T-cell (primary cell): ENCODE data around the gene DEF6. TPM values are rescaled to one million over a fixed set of nuclear protein-coding genes. Genes with fewer than 3 reads are reported as not detected.
"Not testable (repeated sequence)": the region's sequence is repeated elsewhere in the genome, so short reads cannot be mapped to it uniquely, and the experiment has no call there.

Experiments
- ATAC-seq, 4 experiments: fragments of 200-7000 bp in 3 of 4; fragments of 150-1000 bp in 1 of 4; cut with Tn5 transposase; replicated peaks in 1 of 4; 1 replicate in 3 of 4; 2 replicates in 1 of 4; pipeline ENCODE4 v1.10.0; 2021; ENCODE audit warnings: moderate library complexity in 3 of 4, mild to moderate bottlenecking in 2 of 4, moderate number of reproducible peaks in 1 of 4
- CTCF ChIA-PET, 2 donors: fragments of 300-600 bp; sonication (Branson Sonifier 250); formaldehyde crosslinking; loops; one replicate each; lab custom pipeline; 2022; ENCODE audit warnings: antibody characterized with exemption in 2 of 2; lab: Charles Lee
- POLR2A ChIA-PET, 2 donors: fragments of 300-600 bp; sonication (Branson Sonifier 250); formaldehyde crosslinking; loops; one replicate each; lab custom pipeline; 2022; ENCODE audit warnings: antibody characterized with exemption in 2 of 2; lab: Charles Lee
- DNase-seq, 35 experiments: peaks; one replicate each; pipeline versions ENCODE4 v3.0.0 to v3.0.0-alpha.2; 2013 to 2023
- H3K27ac ChIP-seq: one replicate; pipeline ENCODE4 v1.5.1; 2013; ENCODE audit warnings: low read length
- H3K27me3 ChIP-seq, 2 experiments: replicated peaks in 1 of 2; 1 replicate in 1 of 2; 2 replicates in 1 of 2; pipeline versions ENCODE4 v1.6.1 to v1.7.0; 2013; ENCODE audit warnings: low read length in 1 of 2, mixed read lengths in 1 of 2; ENCODE audit not compliant: control insufficient read depth in 2 of 2, insufficient read depth in 2 of 2; ENCODE audit errors: extremely low read depth in 1 of 2
- H3K36me3 ChIP-seq, 2 donors: 1 replicate in 1 of 2; 2 replicates in 1 of 2; pipeline versions ENCODE4 v1.6.1 to v1.7.0; 2013; ENCODE audit warnings: low read length in 1 of 2; ENCODE audit not compliant: control insufficient read depth in 2 of 2, insufficient read depth in 1 of 2; ENCODE audit errors: extremely low read depth in 1 of 2
- H3K4me1 ChIP-seq, 2 experiments: 1 replicate in 1 of 2; 2 replicates in 1 of 2; pipeline versions ENCODE4 v1.6.1 to v1.7.0; 2013; ENCODE audit warnings: low read length in 2 of 2, mixed read lengths in 1 of 2; ENCODE audit not compliant: insufficient read depth in 2 of 2, control insufficient read depth in 1 of 2; ENCODE audit errors: extremely low read depth in 1 of 2
- H3K4me3 ChIP-seq, 2 donors: 1 replicate in 1 of 2; 2 replicates in 1 of 2; pipeline versions ENCODE4 v1.5.1 to v1.7.0; 2013; ENCODE audit warnings: mild to moderate bottlenecking in 2 of 2, low read length in 1 of 2, moderate library complexity in 1 of 2; ENCODE audit not compliant: control insufficient read depth in 1 of 2; ENCODE audit errors: extremely low read depth in 1 of 2
- H3K9me3 ChIP-seq: 2 replicates; pipeline ENCODE4 v1.7.0; 2013
- H3K27ac Mint-ChIP-seq, 2 donors: one replicate each; pipeline ENCODE4 v1.8.0; 2020 to 2021; ENCODE audit warnings: mild to moderate bottlenecking in 2 of 2, mixed read lengths in 2 of 2
- H3K27me3 Mint-ChIP-seq, 2 donors: one replicate each; pipeline ENCODE4 v1.8.0; 2021 to 2022; ENCODE audit warnings: mixed read lengths in 2 of 2
- H3K36me3 Mint-ChIP-seq: one replicate; pipeline ENCODE4 v1.8.0; 2021; ENCODE audit warnings: mixed read lengths
- H3K4me1 Mint-ChIP-seq, 3 donors: one replicate each; pipeline ENCODE4 v1.8.0; 2020 to 2022; ENCODE audit warnings: mixed read lengths in 3 of 3, mild to moderate bottlenecking in 1 of 3
- H3K4me3 Mint-ChIP-seq, 3 donors: one replicate each; pipeline ENCODE4 v1.8.0; 2020 to 2022; ENCODE audit warnings: mild to moderate bottlenecking in 3 of 3, mixed read lengths in 3 of 3, moderate library complexity in 3 of 3
- H3K9me3 Mint-ChIP-seq, 3 donors: one replicate each; pipeline ENCODE4 v1.8.0; 2020 to 2022; ENCODE audit warnings: mixed read lengths in 3 of 3
- WGBS: methylation state at CpG from one replicate; pipeline ENCODE4 v1.1.5; 2013; ENCODE audit warnings: missing lambda C conversion rate; ENCODE audit not compliant: insufficient coverage; 5-methylcytosine and 5-hydroxymethylcytosine counted together
- total RNA-seq, 35 experiments: library from RNA in 6 of 35; stranded (reverse) in 6 of 35; fragments of 120-200 nt in 1 of 35; gene quantifications; one replicate each; pipeline versions ENCODE4 v1.2.1 to v1.2.4 and lab custom pipeline; 2013 to 2026

Gene DEF6
- total RNA-seq, 5 donors from 2014 or later (not counting 1 experiment from before 2014, with no cell fraction given) = 221 to 311 (median 298) TPM

- H3K4me1 Mint-ChIP-seq = peaks cover 20 to 33% (median 29%) of the 10 kb centered on the region in 3 donors
- no peaks in the 10 kb centered on the region for H3K27me3 ChIP-seq
- peaks cover 19% of the 10 kb centered on the region for H3K36me3 Mint-ChIP-seq
- WGBS = 25% methylated on average over 4 of the region's 7 CpGs
- POLR2A ChIA-PET = interaction anchor here in 1 of 2 donors (0.6 kb wide), 1 partner anchor 26 kb away, joined by 8 read pairs; no protein-coding TSS in a partner anchor
- no peaks in the 10 kb centered on the region for H3K9me3 Mint-ChIP-seq
- CTCF ChIA-PET = interaction anchor here (0.5 to 2.1 kb wide), 16 partner anchors 9 to 463 kb away, joined by 3 to 37 read pairs (median 4); partner anchors contain the start of genes DEF6 (in 1 of the 2) and FANCE (in 1 of the 2)
- DNase-seq (peak; percentile 58 to 84 (median 74)), ATAC-seq (peak; percentile 73 to 84 (median 78))
- peaks cover 2 to 23% of the 10 kb centered on the region in 2 experiments for H3K4me1 ChIP-seq
- no peaks in the 10 kb centered on the region for H3K27me3 Mint-ChIP-seq
- H3K36me3 ChIP-seq = peaks cover 10 to 32% of the 10 kb centered on the region in 2 donors
- H3K27ac ChIP-seq = peak overlapping the region; percentile 39
- peak overlapping the region; percentile 87 to 93 for H3K27ac Mint-ChIP-seq
- no peaks in the 10 kb centered on the region for H3K9me3 ChIP-seq
- H3K4me3 Mint-ChIP-seq = peak overlapping the region in 1 of 3 donors; percentile 2
- H3K4me3 ChIP-seq = no peak overlapping the region
Observed at GRCh38 chr6:35327349-35328027, 29.9 kb downstream of the DEF6 start.

GRCh38 chr6:35328108-35328723, 30.6 kb downstream of the DEF6 start:
- Mint-ChIP-seq H3K9me3 (no peaks in the 10 kb centered on the region), H3K4me1 (peaks cover 27 to 35% (median 33%) of the 10 kb centered on the region in 3 donors), H3K4me3 (no peak overlapping the region), H3K27me3 (no peaks in the 10 kb centered on the region), H3K36me3 (peaks cover 18% of the 10 kb centered on the region), H3K27ac (peak overlapping the region; percentile 69 to 78)
- Histone ChIP-seq H3K36me3 (peaks cover 4 to 25% of the 10 kb centered on the region in 2 donors), H3K4me1 (peaks cover 2 to 25% of the 10 kb centered on the region in 2 experiments), H3K4me3 (no peak overlapping the region), H3K27ac (peak overlapping the region; percentile 39), H3K27me3 (no peaks in the 10 kb centered on the region), H3K9me3 (no peaks in the 10 kb centered on the region)
- CTCF ChIA-PET = interaction anchor here (0.5 to 2.1 kb wide), 15 partner anchors 10 to 464 kb away, joined by 3 to 37 read pairs (median 4); partner anchors contain the start of genes DEF6 (in 1 of the 2) and FANCE (in 1 of the 2)
- no peak for ATAC-seq
- POLR2A ChIA-PET = interaction anchor here in 1 of 2 donors (0.6 kb wide), 1 partner anchor 26 kb away, joined by 8 read pairs; no protein-coding TSS in a partner anchor
- WGBS = no CpG with 5 or more reads among the region's 1 CpG
- no peak for DNase-seq

GRCh38 chr6:35328965-35329364, 31.3 kb downstream of the DEF6 start:
- peak overlapping the region in 1 of 2 donors; percentile 31 for H3K27ac Mint-ChIP-seq
- H3K4me3 Mint-ChIP-seq, H3K27me3 Mint-ChIP-seq, H3K9me3 ChIP-seq, H3K4me3 ChIP-seq, DNase-seq, POLR2A ChIA-PET, H3K27me3 ChIP-seq, H3K9me3 Mint-ChIP-seq, ATAC-seq, H3K27ac ChIP-seq: not testable (repeated sequence)
- H3K4me1 ChIP-seq = peaks cover 2 to 25% of the 10 kb centered on the region in 2 experiments
- H3K36me3 ChIP-seq = peaks cover 4 to 20% of the 10 kb centered on the region in 2 donors
- 100% methylated on average over 3 of the region's 8 CpGs for whole genome bisulfite sequencing
- CTCF ChIA-PET = interaction anchor here (0.7 to 2.1 kb wide), 3 partner anchors 13 to 31 kb away, joined by 3 to 37 read pairs (median 4); partner anchors contain the start of gene DEF6 (in 1 of the 2)
- H3K4me1 Mint-ChIP-seq = peaks cover 31 to 38% (median 37%) of the 10 kb centered on the region in 3 donors
- H3K36me3 Mint-ChIP-seq = peaks cover 17% of the 10 kb centered on the region

- Mint-ChIP-seq H3K4me3 (no peak overlapping the region), H3K4me1 (peaks cover 31 to 39% (median 38%) of the 10 kb centered on the region in 3 donors), H3K27me3 (no peaks in the 10 kb centered on the region), H3K27ac (peak overlapping the region in 1 of 2 donors; percentile 28), H3K36me3 (peaks cover 18% of the 10 kb centered on the region), H3K9me3 (peaks cover 0 to 6% (median 3%) of the 10 kb centered on the region in 3 donors)
- Histone ChIP-seq H3K4me3 (no peak overlapping the region), H3K27ac (no peak overlapping the region), H3K4me1 (peaks cover 2 to 25% of the 10 kb centered on the region in 2 experiments), H3K27me3 (no peaks in the 10 kb centered on the region), H3K9me3 (no peaks in the 10 kb centered on the region), H3K36me3 (peaks cover 0 to 7% of the 10 kb centered on the region in 2 donors)
- ATAC-seq (no peak), DNase-seq (no peak)
- WGBS = 80% methylated on average over 1 of the region's 9 CpGs
- ChIA-PET POLR2A (no interaction called here), CTCF (interaction anchor here in 1 of 2 donors (1.2 kb wide), 1 partner anchor 119 kb away, joined by 3 read pairs; no protein-coding TSS in a partner anchor)
Observed at GRCh38 chr6:35330541-35331119, 33.0 kb downstream of the DEF6 start.

- not testable (repeated sequence) for H3K27me3 Mint-ChIP-seq, H3K27me3 ChIP-seq, H3K9me3 Mint-ChIP-seq, H3K27ac ChIP-seq, H3K4me3 ChIP-seq, H3K9me3 ChIP-seq, H3K36me3 ChIP-seq
- WGBS = 40% methylated on average over 6 of the region's 9 CpGs
- H3K4me1 ChIP-seq = peaks cover 2 to 20% of the 10 kb centered on the region in 2 experiments
- H3K36me3 Mint-ChIP-seq = peaks cover 18% of the 10 kb centered on the region
- ATAC-seq = peak; percentile 88 to 92 (median 91)
- DNase-seq = peak; percentile 61 to 90 (median 81)
- peak overlapping the region in 1 of 3 donors; percentile 65 for H3K4me3 Mint-ChIP-seq
- peaks cover 32 to 41% (median 37%) of the 10 kb centered on the region in 3 donors for H3K4me1 Mint-ChIP-seq
- peak overlapping the region; percentile 83 to 89 for H3K27ac Mint-ChIP-seq
- POLR2A ChIA-PET = interaction anchor here in 1 of 2 donors (0.6 to 0.7 kb wide), 2 partner anchors 10 to 291 kb away, joined by 3 to 6 read pairs; partner anchors contain the start of gene PPARD
- CTCF ChIA-PET = interaction anchor here (0.6 to 1.6 kb wide), 10 partner anchors 10 to 1185 kb away, joined by 3 to 11 read pairs (median 4); partner anchors contain the start of genes PPARD (in 1 of the 2) and ZNF76 (in 1 of the 2)
Observed at GRCh38 chr6:35332074-35332887, 34.7 kb downstream of the DEF6 start.
